Measurements from ENCODE around the gene TIMM17A. TPM values are rescaled to one million over a fixed set of nuclear protein-coding genes. Genes with fewer than 3 reads are reported as not detected.

TIMM17A gene
- polyA plus RNA-seq, 1 donor (not counting 4 experiments of a cell fraction or from before 2014, with no cell fraction given) = 116 TPM

DNA sequence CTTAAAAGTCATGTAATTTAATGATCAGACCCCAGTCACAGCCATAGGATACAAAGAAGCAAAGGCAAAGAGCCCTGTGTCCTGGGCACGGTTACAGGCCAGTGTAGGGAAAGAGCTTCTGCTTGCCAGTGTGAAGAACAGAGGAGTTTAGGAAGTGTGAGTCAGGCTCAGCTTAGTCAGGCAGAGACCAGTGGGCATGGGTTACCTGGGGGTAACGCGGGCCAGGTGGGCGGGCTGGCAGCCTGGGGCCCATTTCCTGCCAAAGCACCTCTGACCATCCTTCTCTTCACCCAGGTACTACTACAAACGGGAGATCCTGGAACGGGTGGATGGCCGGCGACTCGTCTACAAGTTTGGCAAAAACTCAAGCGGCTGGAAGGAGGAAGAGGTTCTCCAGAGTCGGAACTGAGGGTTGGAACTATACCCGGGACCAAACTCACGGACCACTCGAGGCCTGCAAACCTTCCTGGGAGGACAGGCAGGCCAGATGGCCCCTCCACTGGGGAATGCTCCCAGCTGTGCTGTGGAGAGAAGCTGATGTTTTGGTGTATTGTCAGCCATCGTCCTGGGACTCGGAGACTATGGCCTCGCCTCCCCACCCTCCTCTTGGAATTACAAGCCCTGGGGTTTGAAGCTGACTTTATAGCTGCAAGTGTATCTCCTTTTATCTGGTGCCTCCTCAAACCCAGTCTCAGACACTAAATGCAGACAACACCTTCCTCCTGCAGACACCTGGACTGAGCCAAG lies 59.8 kb downstream of the TIMM17A start:
- dilution Hi-C loops (cut with MboI; ENCODE audit: extremely low pct_ligation_motif_present, low sequenced_read_pairs) = no loop called here
- H2AFZ ChIP-seq (ENCODE audit: control insufficient read depth, low read length) = no peak overlapping the region
- FAIRE-seq (no peak), DNase-seq (ENCODE audit: low read depth, low spot score) (no peak)
- H3K9ac ChIP-seq (ENCODE audit: control insufficient read depth, extremely low read depth, insufficient read depth, low read length) = no peak overlapping the region
- H3K9me1 ChIP-seq (ENCODE audit: control insufficient read depth, extremely low read depth, insufficient read depth, low read length) = peaks cover 4% of the 10 kb centered on the region
- no peaks in the 10 kb centered on the region for H3K79me2 ChIP-seq (ENCODE audit: control insufficient read depth, insufficient read depth, low read length)
- TF ChIP-seq, protein P1, sequence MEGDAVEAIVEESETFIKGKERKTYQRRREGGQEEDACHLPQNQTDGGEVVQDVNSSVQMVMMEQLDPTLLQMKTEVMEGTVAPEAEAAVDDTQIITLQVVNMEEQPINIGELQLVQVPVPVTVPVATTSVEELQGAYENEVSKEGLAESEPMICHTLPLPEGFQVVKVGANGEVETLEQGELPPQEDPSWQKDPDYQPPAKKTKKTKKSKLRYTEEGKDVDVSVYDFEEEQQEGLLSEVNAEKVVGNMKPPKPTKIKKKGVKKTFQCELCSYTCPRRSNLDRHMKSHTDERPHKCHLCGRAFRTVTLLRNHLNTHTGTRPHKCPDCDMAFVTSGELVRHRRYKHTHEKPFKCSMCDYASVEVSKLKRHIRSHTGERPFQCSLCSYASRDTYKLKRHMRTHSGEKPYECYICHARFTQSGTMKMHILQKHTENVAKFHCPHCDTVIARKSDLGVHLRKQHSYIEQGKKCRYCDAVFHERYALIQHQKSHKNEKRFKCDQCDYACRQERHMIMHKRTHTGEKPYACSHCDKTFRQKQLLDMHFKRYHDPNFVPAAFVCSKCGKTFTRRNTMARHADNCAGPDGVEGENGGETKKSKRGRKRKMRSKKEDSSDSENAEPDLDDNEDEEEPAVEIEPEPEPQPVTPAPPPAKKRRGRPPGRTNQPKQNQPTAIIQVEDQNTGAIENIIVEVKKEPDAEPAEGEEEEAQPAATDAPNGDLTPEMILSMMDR (optimal IDR thresholded peaks at IDR 0.05 in 1 of 3, IDR thresholded peaks at IDR 0.05 in 1 of 3, conservative IDR thresholded peaks at IDR 0.05 in 1 of 3; ENCODE audit: extremely low read depth in 1 of 3, insufficient read depth in 2 of 3, low read length in 3 of 3) = no peak
- TF ChIP-seq EZH2 (IDR thresholded peaks at IDR 0.05; ENCODE audit: low read length) = no peak
- H3K36me3 ChIP-seq (ENCODE audit: control insufficient read depth in 2 of 2, extremely low read depth in 1 of 2, insufficient read depth in 2 of 2, low read length in 2 of 2) = no peaks in the 10 kb centered on the region
- H3K9me3 ChIP-seq (ENCODE audit: control insufficient read depth, low read depth, low read length) = no peaks in the 10 kb centered on the region
- no peaks in the 10 kb centered on the region for H3K27me3 ChIP-seq (ENCODE audit: control insufficient read depth, extremely low read depth, insufficient read depth, low read length)
- H3K4me3 ChIP-seq (ENCODE audit: control insufficient read depth in 2 of 3, extremely low read depth in 1 of 3, insufficient read depth in 2 of 3, low read depth in 1 of 3, low read length in 3 of 3) = no peak overlapping the region
- peaks cover 16% of the 10 kb centered on the region for H3K4me1 ChIP-seq (ENCODE audit: control insufficient read depth, extremely low read depth, insufficient read depth, low read length)
- H3K27ac ChIP-seq (ENCODE audit: control insufficient read depth, insufficient read depth, low read length) = no peak overlapping the region
- H3K4me2 ChIP-seq (ENCODE audit: control insufficient read depth, extremely low read depth, insufficient read depth, low read depth, low read length) = no peak overlapping the region
- no peaks in the 10 kb centered on the region for H4K20me1 ChIP-seq (ENCODE audit: control insufficient read depth, extremely low read depth, insufficient read depth, low read length)

GRCh38 chr1:202015662-202015937 lies 60.3 kb downstream of the TIMM17A start:
- H3K27me3 ChIP-seq (ENCODE audit: control insufficient read depth, extremely low read depth, insufficient read depth, low read length) = no peaks in the 10 kb centered on the region
- H3K79me2 ChIP-seq (ENCODE audit: control insufficient read depth, insufficient read depth, low read length) = no peaks in the 10 kb centered on the region
- peaks cover 13% of the 10 kb centered on the region for H3K4me1 ChIP-seq (ENCODE audit: control insufficient read depth, extremely low read depth, insufficient read depth, low read length)
- FAIRE-seq (no peak), DNase-seq (ENCODE audit: low read depth, low spot score) (no peak)
- no peak overlapping the region for H2AFZ ChIP-seq (ENCODE audit: control insufficient read depth, low read length)
- H4K20me1 ChIP-seq (ENCODE audit: control insufficient read depth, extremely low read depth, insufficient read depth, low read length) = no peaks in the 10 kb centered on the region
- H3K9ac ChIP-seq (ENCODE audit: control insufficient read depth, extremely low read depth, insufficient read depth, low read length) = no peak overlapping the region
- H3K9me1 ChIP-seq (ENCODE audit: control insufficient read depth, extremely low read depth, insufficient read depth, low read length) = peaks cover 4% of the 10 kb centered on the region
- dilution Hi-C loops (cut with MboI; ENCODE audit: extremely low pct_ligation_motif_present, low sequenced_read_pairs) = no loop called here
- H3K36me3 ChIP-seq (ENCODE audit: control insufficient read depth in 2 of 2, extremely low read depth in 1 of 2, insufficient read depth in 2 of 2, low read length in 2 of 2) = no peaks in the 10 kb centered on the region
- no peak overlapping the region for H3K27ac ChIP-seq (ENCODE audit: control insufficient read depth, insufficient read depth, low read length)
- H3K4me2 ChIP-seq (ENCODE audit: control insufficient read depth, extremely low read depth, insufficient read depth, low read depth, low read length) = no peak overlapping the region
- TF ChIP-seq, protein P1 (optimal IDR thresholded peaks at IDR 0.05 in 1 of 3, IDR thresholded peaks at IDR 0.05 in 1 of 3, conservative IDR thresholded peaks at IDR 0.05 in 1 of 3; ENCODE audit: extremely low read depth in 1 of 3, insufficient read depth in 2 of 3, low read length in 3 of 3) = no peak
- no peak for TF ChIP-seq EZH2 (IDR thresholded peaks at IDR 0.05; ENCODE audit: low read length)
- no peak overlapping the region for H3K4me3 ChIP-seq (ENCODE audit: control insufficient read depth in 2 of 3, extremely low read depth in 1 of 3, insufficient read depth in 2 of 3, low read depth in 1 of 3, low read length in 3 of 3)
- no peaks in the 10 kb centered on the region for H3K9me3 ChIP-seq (ENCODE audit: control insufficient read depth, low read depth, low read length)
